ENCODE results near the gene SPTBN5.

The SPTBN5 gene

DNA sequence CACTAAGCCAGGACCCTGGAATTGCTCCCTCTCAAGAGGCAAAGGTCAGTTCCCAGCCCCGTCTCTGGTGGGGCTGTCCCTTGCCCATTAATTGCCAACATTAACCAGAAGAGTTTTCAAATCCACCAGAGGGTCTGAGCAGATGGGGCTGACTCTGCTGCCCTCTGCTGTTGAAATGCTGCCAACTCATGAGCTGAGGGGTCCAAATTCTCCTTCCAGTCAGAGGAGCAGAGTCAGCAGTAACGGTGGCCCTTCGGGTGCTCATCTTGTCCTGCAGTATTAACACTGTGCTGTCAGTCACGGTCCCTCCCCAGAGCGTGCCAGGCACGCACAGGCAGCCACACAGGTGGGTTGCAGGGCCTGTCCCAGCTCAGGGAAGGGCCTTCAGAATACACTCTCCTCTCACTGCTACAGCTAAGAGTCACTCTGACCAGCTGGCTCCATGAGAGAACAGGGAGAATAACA is 10.7 kb upstream of the SPTBN5 start:
- Histone ChIP-seq H3F3A (ENCODE audit: control insufficient read depth, insufficient read depth) (no peaks in the 10 kb centered on the region), H3K4me2 (ENCODE audit: low read length) (no peak overlapping the region), H3K79me2 (ENCODE audit: control insufficient read depth, low read length) (no peaks in the 10 kb centered on the region), H3K27ac (ENCODE audit: low read depth, low read length) (no peak overlapping the region), H3K36me3 (ENCODE audit: control insufficient read depth, low read length) (peaks cover 33% of the 10 kb centered on the region), H3K27me3 (ENCODE audit: control insufficient read depth, low read length) (no peaks in the 10 kb centered on the region), H4K20me1 (ENCODE audit: control insufficient read depth, insufficient read depth, low read depth, low read length) (no peaks in the 10 kb centered on the region), H3K4me1 (ENCODE audit: control insufficient read depth, low read length) (no peaks in the 10 kb centered on the region), H3K9me3 (ENCODE audit: control insufficient read depth, insufficient read depth, low read length) (peaks cover 14% of the 10 kb centered on the region; the same call in 1 of the 2 replicates), H3K4me3 (ENCODE audit: low read length) (no peak overlapping the region), H3K9me2 (replicated peaks; ENCODE audit: control insufficient read depth, low read length) (no peaks in the 10 kb centered on the region)
- TF ChIP-seq EZH2phosphoT487 (IDR thresholded peaks at IDR 0.05; ENCODE audit: borderline replicate concordance, low read length) = no peak
- TF ChIP-seq, protein P1, sequence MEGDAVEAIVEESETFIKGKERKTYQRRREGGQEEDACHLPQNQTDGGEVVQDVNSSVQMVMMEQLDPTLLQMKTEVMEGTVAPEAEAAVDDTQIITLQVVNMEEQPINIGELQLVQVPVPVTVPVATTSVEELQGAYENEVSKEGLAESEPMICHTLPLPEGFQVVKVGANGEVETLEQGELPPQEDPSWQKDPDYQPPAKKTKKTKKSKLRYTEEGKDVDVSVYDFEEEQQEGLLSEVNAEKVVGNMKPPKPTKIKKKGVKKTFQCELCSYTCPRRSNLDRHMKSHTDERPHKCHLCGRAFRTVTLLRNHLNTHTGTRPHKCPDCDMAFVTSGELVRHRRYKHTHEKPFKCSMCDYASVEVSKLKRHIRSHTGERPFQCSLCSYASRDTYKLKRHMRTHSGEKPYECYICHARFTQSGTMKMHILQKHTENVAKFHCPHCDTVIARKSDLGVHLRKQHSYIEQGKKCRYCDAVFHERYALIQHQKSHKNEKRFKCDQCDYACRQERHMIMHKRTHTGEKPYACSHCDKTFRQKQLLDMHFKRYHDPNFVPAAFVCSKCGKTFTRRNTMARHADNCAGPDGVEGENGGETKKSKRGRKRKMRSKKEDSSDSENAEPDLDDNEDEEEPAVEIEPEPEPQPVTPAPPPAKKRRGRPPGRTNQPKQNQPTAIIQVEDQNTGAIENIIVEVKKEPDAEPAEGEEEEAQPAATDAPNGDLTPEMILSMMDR (IDR thresholded peaks at IDR 0.05; ENCODE audit: low read depth, low read length, poor library complexity, severe bottlenecking) = peak; percentile 86

DNA sequence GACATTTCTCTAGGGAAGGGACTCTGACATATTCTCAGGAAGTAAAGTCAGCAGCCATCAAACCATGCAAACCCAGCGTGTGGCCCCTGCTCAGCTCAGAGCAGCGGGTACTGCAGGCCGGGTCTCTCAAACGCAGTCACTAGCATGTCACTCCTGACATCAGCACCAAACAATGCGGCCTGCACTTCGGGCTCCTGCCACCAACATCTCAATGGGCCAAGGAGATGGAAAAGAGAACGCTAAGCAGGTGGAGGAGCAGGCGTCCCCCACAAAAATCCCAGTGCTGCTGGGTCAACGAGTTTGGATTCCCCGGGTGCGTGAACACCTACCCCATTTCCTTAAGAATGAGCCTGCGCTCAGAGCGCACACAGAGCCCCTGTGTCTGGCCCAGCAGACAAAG is 9.9 kb upstream of the SPTBN5 start:
- H3K4me1 ChIP-seq (ENCODE audit: control insufficient read depth, low read length) = no peaks in the 10 kb centered on the region
- H3K79me2 ChIP-seq (ENCODE audit: control insufficient read depth, low read length) = no peaks in the 10 kb centered on the region
- H3K27ac ChIP-seq (ENCODE audit: low read depth, low read length) = no peak overlapping the region
- H4K20me1 ChIP-seq (ENCODE audit: control insufficient read depth, insufficient read depth, low read depth, low read length) = no peaks in the 10 kb centered on the region
- TF ChIP-seq, protein P1 (IDR thresholded peaks at IDR 0.05; ENCODE audit: low read depth, low read length, poor library complexity, severe bottlenecking) = no peak
- TF ChIP-seq EZH2phosphoT487 (IDR thresholded peaks at IDR 0.05; ENCODE audit: borderline replicate concordance, low read length) = no peak
- H3K9me2 ChIP-seq (replicated peaks; ENCODE audit: control insufficient read depth, low read length) = no peaks in the 10 kb centered on the region
- H3K36me3 ChIP-seq (ENCODE audit: control insufficient read depth, low read length) = peaks cover 25% of the 10 kb centered on the region
- H3F3A ChIP-seq (ENCODE audit: control insufficient read depth, insufficient read depth) = no peaks in the 10 kb centered on the region
- H3K4me3 ChIP-seq (ENCODE audit: low read length) = no peak overlapping the region
- peaks cover 14% of the 10 kb centered on the region; the same call in 1 of the 2 replicates for H3K9me3 ChIP-seq (ENCODE audit: control insufficient read depth, insufficient read depth, low read length)
- no peaks in the 10 kb centered on the region for H3K27me3 ChIP-seq (ENCODE audit: control insufficient read depth, low read length)
- H3K4me2 ChIP-seq (ENCODE audit: low read length) = no peak overlapping the region

DNA sequence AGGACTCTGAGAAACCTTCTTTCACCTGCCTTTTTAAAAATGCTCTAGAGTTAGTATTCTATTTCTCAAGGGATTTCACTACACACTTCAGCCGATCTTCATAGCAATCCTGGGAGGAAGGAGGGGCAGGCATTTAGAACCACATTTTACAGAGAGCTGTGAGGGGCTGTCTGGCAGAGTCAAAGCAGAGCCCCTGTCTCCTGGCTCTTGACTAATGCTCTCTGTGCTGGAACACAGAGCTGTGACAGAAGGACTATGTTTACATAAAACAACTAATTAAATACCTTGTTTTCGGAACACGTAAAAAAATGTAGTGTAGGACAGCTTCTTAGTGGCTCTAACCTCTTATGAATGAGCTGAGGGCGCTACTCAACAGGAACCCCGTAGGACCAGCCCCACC is 7.6 kb upstream of the SPTBN5 start:
- Histone ChIP-seq H3K4me2 (ENCODE audit: low read length) (no peak overlapping the region), H3K9me2 (replicated peaks; ENCODE audit: control insufficient read depth, low read length) (no peaks in the 10 kb centered on the region), H3K4me3 (ENCODE audit: low read length) (no peak overlapping the region), H3K36me3 (ENCODE audit: control insufficient read depth, low read length) (peaks cover 11% of the 10 kb centered on the region), H3F3A (ENCODE audit: control insufficient read depth, insufficient read depth) (no peaks in the 10 kb centered on the region), H3K4me1 (ENCODE audit: control insufficient read depth, low read length) (no peaks in the 10 kb centered on the region), H3K27me3 (ENCODE audit: control insufficient read depth, low read length) (no peaks in the 10 kb centered on the region), H3K79me2 (ENCODE audit: control insufficient read depth, low read length) (no peaks in the 10 kb centered on the region), H3K9me3 (ENCODE audit: control insufficient read depth, insufficient read depth, low read length) (peaks cover 6% of the 10 kb centered on the region; the same call in 1 of the 2 replicates), H3K27ac (ENCODE audit: low read depth, low read length) (no peak overlapping the region), H4K20me1 (ENCODE audit: control insufficient read depth, insufficient read depth, low read depth, low read length) (no peaks in the 10 kb centered on the region)
- TF ChIP-seq, protein P1 (IDR thresholded peaks at IDR 0.05; ENCODE audit: low read depth, low read length, poor library complexity, severe bottlenecking) = no peak
- no peak for TF ChIP-seq EZH2phosphoT487 (IDR thresholded peaks at IDR 0.05; ENCODE audit: borderline replicate concordance, low read length)

All from DOHH2 (cell line).